Fibroblast of lung (primary cell): ENCODE data around the gene NEDD4L. TPM values are rescaled to one million over a fixed set of nuclear protein-coding genes. Genes with fewer than 3 reads are reported as not detected.

Source experiments
- DNase-seq, 2 donors: peaks; one replicate each; pipeline versions ENCODE4 v3.0.0 to v3.0.0-alpha.2; 2010; ENCODE audit warnings: low read depth in 2 of 2
- H2AFZ ChIP-seq: 2 replicates; pipeline ENCODE4 v1.5.1; 2012; ENCODE audit warnings: low read length, control low read depth, inconsistent platforms
- H3K27ac ChIP-seq: 2 replicates; pipeline ENCODE4 v1.5.1; 2011; ENCODE audit warnings: low read length, control low read depth; ENCODE audit not compliant: insufficient read depth
- H3K27me3 ChIP-seq: 2 replicates; pipeline ENCODE4 v1.5.1; 2011; ENCODE audit warnings: mild to moderate bottlenecking, low read length; ENCODE audit not compliant: control insufficient read depth, insufficient read depth
- H3K36me3 ChIP-seq: 2 replicates; pipeline ENCODE4 v1.5.1; 2011; ENCODE audit warnings: low read length; ENCODE audit not compliant: control insufficient read depth, insufficient read depth
- H3K4me1 ChIP-seq: 2 replicates; pipeline ENCODE4 v1.5.1; 2011; ENCODE audit warnings: low read length; ENCODE audit not compliant: control insufficient read depth, insufficient read depth; ENCODE audit errors: extremely low read depth
- H3K4me2 ChIP-seq: 2 replicates; pipeline ENCODE4 v1.5.1; 2011; ENCODE audit warnings: low read length, control low read depth; ENCODE audit not compliant: insufficient read depth; ENCODE audit errors: extremely low read depth
- H3K4me3 ChIP-seq, 4 experiments: fragments of 200-600 bp in 1 of 4; sonication (generic) in 1 of 4; replicated peaks in 1 of 4; 2 replicates each; pipeline ENCODE4 v1.5.1; 2011 to 2016; ENCODE audit warnings: low read length in 4 of 4, low read depth in 3 of 4, mild to moderate bottlenecking in 3 of 4, control low read depth in 2 of 4, inconsistent platforms in 1 of 4, mixed read lengths in 1 of 4; ENCODE audit not compliant: insufficient read depth in 1 of 4; ENCODE audit errors: control extremely low read depth in 1 of 4
- H3K79me2 ChIP-seq: 2 replicates; pipeline ENCODE4 v1.5.1; 2012; ENCODE audit warnings: mild to moderate bottlenecking, low read length, inconsistent platforms; ENCODE audit not compliant: control insufficient read depth, insufficient read depth
- H3K9ac ChIP-seq: 2 replicates; pipeline ENCODE4 v1.5.1; 2011; ENCODE audit warnings: mild to moderate bottlenecking, low read length, control low read depth; ENCODE audit not compliant: insufficient read depth
- H3K9me3 ChIP-seq: 2 replicates; pipeline ENCODE4 v1.5.1; 2012; ENCODE audit warnings: low read depth, low read length; ENCODE audit not compliant: control insufficient read depth, insufficient read depth
- H4K20me1 ChIP-seq: 2 replicates; pipeline ENCODE4 v1.5.1; 2011; ENCODE audit warnings: low read length; ENCODE audit not compliant: control insufficient read depth, insufficient read depth; ENCODE audit errors: extremely low read depth
- CTCF ChIP-seq, 2 donors: IDR thresholded peaks in 1 of 2; conservative IDR thresholded peaks in 1 of 2; 1 replicate in 1 of 2; 2 replicates in 1 of 2; pipeline ENCODE4 v1.5.1; 2011 to 2012; ENCODE audit warnings: low read length in 2 of 2, control low read depth in 1 of 2, inconsistent platforms in 1 of 2, low read depth in 1 of 2, mild to moderate bottlenecking in 1 of 2
- EZH2 ChIP-seq: IDR thresholded peaks from 2 replicates; pipeline ENCODE4 v1.5.1; 2012; ENCODE audit warnings: low read length, control low read depth, mild to moderate bottlenecking; ENCODE audit errors: missing control alignments
- polyA plus RNA-seq, 2 donors: library from polyadenylated mRNA; depleted of rRNA in 1 of 2; stranded (reverse) in 1 of 2; unstranded in 1 of 2; fragments of >200 nt; gene quantifications; 2 replicates each; pipeline ENCODE4 v1.2.1, GENCODE V29; 2011 to 2012; ENCODE audit warnings: missing spikeins in 1 of 2
- total RNA-seq: library from RNA; depleted of rRNA; stranded (reverse); fragments of >200 nt; gene quantifications from 2 replicates; pipeline ENCODE4 v1.2.1, GENCODE V29; 2014

Gene NEDD4L
- total and polyA plus RNA-seq, 2 donors (not counting 1 experiment from before 2014, with no cell fraction given) = 5.5 to 18.7 TPM

- Histone ChIP-seq H3K4me2 (no peak overlapping the region), H3K36me3 (no peaks in the 10 kb centered on the region), H3K27ac (no peak overlapping the region), H3K79me2 (no peaks in the 10 kb centered on the region), H3K4me1 (peaks cover 2% of the 10 kb centered on the region), H3K27me3 (no peaks in the 10 kb centered on the region), H3K9ac (no peak overlapping the region), H2AFZ (no peak overlapping the region), H4K20me1 (no peaks in the 10 kb centered on the region), H3K4me3 (no peak overlapping the region), H3K9me3 (no peaks in the 10 kb centered on the region)
- TF ChIP-seq CTCF (conservative IDR thresholded peaks at IDR 0.05 in 1 of 2, IDR thresholded peaks at IDR 0.05 in 1 of 2; ENCODE audit: low read depth in 1 of 2, low read length in 2 of 2) = no peak
- no peak for TF ChIP-seq EZH2
- DNase-seq = no peak
Observed at GRCh38 chr18:58055890-58056558, 12.0 kb downstream of the NEDD4L start.

- no peak overlapping the region for H3K4me2 ChIP-seq
- no peak overlapping the region for H3K9ac ChIP-seq
- H3K79me2 ChIP-seq = no peaks in the 10 kb centered on the region
- no peak for DNase-seq
- H3K4me1 ChIP-seq = peaks cover 2% of the 10 kb centered on the region
- no peaks in the 10 kb centered on the region for H4K20me1 ChIP-seq
- TF ChIP-seq EZH2 (no peak), CTCF (conservative IDR thresholded peaks at IDR 0.05 in 1 of 2, IDR thresholded peaks at IDR 0.05 in 1 of 2; ENCODE audit: low read depth in 1 of 2, low read length in 2 of 2) (no peak)
- no peaks in the 10 kb centered on the region for H3K36me3 ChIP-seq
- no peak overlapping the region for H3K27ac ChIP-seq
- H2AFZ ChIP-seq = no peak overlapping the region
- no peaks in the 10 kb centered on the region for H3K27me3 ChIP-seq
- no peak overlapping the region for H3K4me3 ChIP-seq
- H3K9me3 ChIP-seq = no peaks in the 10 kb centered on the region
Observed at GRCh38 chr18:58056852-58057251, 12.8 kb downstream of the NEDD4L start.

- Histone ChIP-seq H3K27me3 (no peaks in the 10 kb centered on the region), H3K4me3 (no peak overlapping the region), H3K9ac (no peak overlapping the region), H3K27ac (no peak overlapping the region), H4K20me1 (no peaks in the 10 kb centered on the region), H3K79me2 (no peaks in the 10 kb centered on the region), H3K36me3 (no peaks in the 10 kb centered on the region), H3K4me1 (peaks cover 2% of the 10 kb centered on the region), H3K9me3 (no peaks in the 10 kb centered on the region), H2AFZ (no peak overlapping the region), H3K4me2 (no peak overlapping the region)
- peak in 1 of 2 donors; percentile 33 for DNase-seq
- TF ChIP-seq CTCF (conservative IDR thresholded peaks at IDR 0.05 in 1 of 2, IDR thresholded peaks at IDR 0.05 in 1 of 2; ENCODE audit: low read depth in 1 of 2, low read length in 2 of 2) (no peak), EZH2 (no peak)
Observed at GRCh38 chr18:58057291-58057965, 13.4 kb downstream of the NEDD4L start.
